ENCODE results near the gene CPVL.

- TF ChIP-seq CBX8 (IDR thresholded peaks at IDR 0.05) = no peak
- no peak for TF ChIP-seq ZFP36 (IDR thresholded peaks at IDR 0.05; ENCODE audit: borderline replicate concordance, partially characterized antibody)
- no peak for TF ChIP-seq BHLHE40 (IDR thresholded peaks at IDR 0.05; ENCODE audit: low read depth, low read length)
- TF ChIP-seq CTCF (IDR thresholded peaks at IDR 0.05) = no peak
- no peak for TF ChIP-seq CBX2 (IDR thresholded peaks at IDR 0.05; ENCODE audit: borderline replicate concordance, low read depth)
- TF ChIP-seq KDM1A (IDR thresholded peaks at IDR 0.05; ENCODE audit: low read depth) = no peak
- no peak for TF ChIP-seq MYC (IDR thresholded peaks at IDR 0.05; ENCODE audit: borderline replicate concordance, low read length)
- TF ChIP-seq JUNB (IDR thresholded peaks at IDR 0.05) = no peak
- TF ChIP-seq EP300 (IDR thresholded peaks at IDR 0.05) = no peak
Measured at GRCh38 chr7:29077854-29078253, 68.5 kb downstream of the CPVL start.

Measured in A549 (cell line).